ENCODE results near the gene CCK.

The CCK gene

DNA sequence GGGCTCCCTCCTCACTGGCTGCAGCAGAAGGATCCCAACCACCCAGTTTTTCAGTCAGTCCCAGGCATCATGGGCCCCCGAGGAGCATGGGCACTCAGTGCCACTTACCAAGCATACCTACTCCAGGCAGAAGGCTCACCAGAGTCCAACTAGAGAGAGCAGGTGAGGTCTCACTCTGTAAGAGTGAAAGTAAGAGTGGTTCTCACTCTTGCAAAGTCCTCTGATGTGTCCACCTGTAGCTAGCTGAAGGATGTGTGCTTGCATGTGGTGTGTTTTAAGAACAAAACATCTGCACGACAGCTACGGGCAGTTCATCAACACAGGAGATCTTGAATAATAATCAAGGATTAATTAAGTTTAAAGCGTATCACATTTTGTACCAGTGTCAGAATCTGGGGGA, 49.7 kb downstream of the CCK start:
- Histone ChIP-seq H3K36me3 (replicated peaks; ENCODE audit: insufficient read depth, low read length) (0 out of 2 replicates have a peak, but pooled peaks cover 2% of the 10 kb centered on the region), H3K27ac (ENCODE audit: low read length) (no peak overlapping the region; the same call in 1 of the 2 replicates), H3K4me3 (ENCODE audit: low read length) (no peak overlapping the region), H3K79me2 (ENCODE audit: low read length) (0 out of 2 replicates have a peak, but pooled peaks cover 4% of the 10 kb centered on the region), H3F3A (ENCODE audit: insufficient read depth, low read length) (peaks cover 35% of the 10 kb centered on the region), H3K27me3 (replicated peaks; ENCODE audit: insufficient read depth, low read length) (no peaks in the 10 kb centered on the region), H3K4me2 (ENCODE audit: low read depth, low read length) (peak overlapping the region; percentile 80; the same call in 1 of the 2 replicates), H3K4me1 (ENCODE audit: low read length) (peaks cover 49% of the 10 kb centered on the region), H4K20me1 (ENCODE audit: insufficient read depth, low read length) (no peaks in the 10 kb centered on the region), H3K9me3 (replicated peaks; ENCODE audit: insufficient read depth, low read length) (no peaks in the 10 kb centered on the region), H3K9ac (ENCODE audit: low read length) (no peak overlapping the region), H3K9me2 (replicated peaks; ENCODE audit: insufficient read depth, low read length) (no peaks in the 10 kb centered on the region), H2AFZ (ENCODE audit: low read length) (no peak overlapping the region)
- TF ChIP-seq, protein P1, sequence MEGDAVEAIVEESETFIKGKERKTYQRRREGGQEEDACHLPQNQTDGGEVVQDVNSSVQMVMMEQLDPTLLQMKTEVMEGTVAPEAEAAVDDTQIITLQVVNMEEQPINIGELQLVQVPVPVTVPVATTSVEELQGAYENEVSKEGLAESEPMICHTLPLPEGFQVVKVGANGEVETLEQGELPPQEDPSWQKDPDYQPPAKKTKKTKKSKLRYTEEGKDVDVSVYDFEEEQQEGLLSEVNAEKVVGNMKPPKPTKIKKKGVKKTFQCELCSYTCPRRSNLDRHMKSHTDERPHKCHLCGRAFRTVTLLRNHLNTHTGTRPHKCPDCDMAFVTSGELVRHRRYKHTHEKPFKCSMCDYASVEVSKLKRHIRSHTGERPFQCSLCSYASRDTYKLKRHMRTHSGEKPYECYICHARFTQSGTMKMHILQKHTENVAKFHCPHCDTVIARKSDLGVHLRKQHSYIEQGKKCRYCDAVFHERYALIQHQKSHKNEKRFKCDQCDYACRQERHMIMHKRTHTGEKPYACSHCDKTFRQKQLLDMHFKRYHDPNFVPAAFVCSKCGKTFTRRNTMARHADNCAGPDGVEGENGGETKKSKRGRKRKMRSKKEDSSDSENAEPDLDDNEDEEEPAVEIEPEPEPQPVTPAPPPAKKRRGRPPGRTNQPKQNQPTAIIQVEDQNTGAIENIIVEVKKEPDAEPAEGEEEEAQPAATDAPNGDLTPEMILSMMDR (IDR thresholded peaks at IDR 0.05; ENCODE audit: low read length): no peak
- TF ChIP-seq EZH2 (optimal IDR thresholded peaks at IDR 0.05; ENCODE audit: low read depth, low read length) (no peak), EZH2phosphoT487 (IDR thresholded peaks at IDR 0.05; ENCODE audit: low read length) (no peak)
- DNase-seq: peak; percentile 85

DNA sequence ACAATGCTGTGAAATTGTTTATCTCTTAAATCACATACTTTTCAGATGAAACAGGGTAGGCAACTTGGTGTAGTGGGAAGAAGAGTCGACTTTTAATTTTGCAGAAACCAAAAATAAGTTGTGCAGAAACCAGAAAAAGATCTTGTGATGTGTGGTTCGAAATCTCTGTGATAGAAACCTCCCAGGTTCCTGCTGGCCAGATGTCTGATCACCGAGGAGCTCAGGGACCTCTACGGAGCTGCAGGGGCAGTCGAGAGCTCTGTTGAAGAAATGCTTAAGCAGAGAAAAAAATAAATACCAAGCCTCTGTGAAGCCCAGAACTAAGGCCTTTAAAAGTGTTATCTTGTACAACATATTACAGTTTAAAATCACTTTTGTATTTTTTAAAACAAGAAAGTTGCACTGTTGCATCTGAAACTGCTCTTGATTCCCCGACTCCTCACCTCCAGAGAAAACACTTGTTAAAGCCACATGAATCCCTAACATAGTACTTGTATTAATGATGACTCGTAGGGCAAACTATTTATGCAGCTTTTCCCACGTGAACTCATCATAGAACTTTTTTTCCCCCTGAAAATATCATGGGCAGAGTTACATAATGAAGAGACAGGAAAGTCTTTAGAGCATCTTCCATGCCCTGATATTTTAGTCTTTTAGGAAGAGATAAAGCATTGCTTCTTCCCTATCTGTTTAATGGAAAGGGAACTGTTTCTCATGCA, 51.3 kb downstream of the CCK start:
- Histone ChIP-seq H3K27ac (ENCODE audit: low read length) (peak overlapping the region; percentile 88), H3K36me3 (replicated peaks; ENCODE audit: insufficient read depth, low read length) (0 out of 2 replicates have a peak, but pooled peaks cover 4% of the 10 kb centered on the region), H3K4me3 (ENCODE audit: low read length) (peak overlapping the region; percentile 35)

DNA sequence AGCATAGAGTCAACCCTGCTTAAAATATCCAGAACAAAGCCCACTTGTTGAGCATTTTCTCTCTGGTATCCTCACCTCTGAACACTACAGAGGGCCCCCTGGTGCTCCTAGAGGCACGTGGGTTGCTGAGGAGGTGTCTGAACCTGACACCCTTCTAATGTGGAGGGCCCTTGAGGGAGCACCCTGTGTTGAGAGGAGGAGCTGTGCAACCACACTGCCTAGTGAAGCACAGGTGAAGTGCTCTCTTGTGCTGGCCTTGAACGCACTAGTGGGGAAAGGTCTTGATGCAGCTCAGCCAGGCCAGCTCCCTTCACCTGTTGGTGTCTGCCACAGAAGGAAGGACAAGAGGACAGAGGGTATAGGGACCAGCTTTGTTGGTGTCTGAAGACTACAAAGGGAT, 51.9 kb downstream of the CCK start:
- H2AFZ ChIP-seq (ENCODE audit: low read length): no peak overlapping the region
- H4K20me1 ChIP-seq (ENCODE audit: insufficient read depth, low read length): no peaks in the 10 kb centered on the region
- H3F3A ChIP-seq (ENCODE audit: insufficient read depth, low read length): peaks cover 35% of the 10 kb centered on the region
- H3K36me3 ChIP-seq (replicated peaks; ENCODE audit: insufficient read depth, low read length): 0 out of 2 replicates have a peak, but pooled peaks cover 4% of the 10 kb centered on the region
- H3K9ac ChIP-seq (ENCODE audit: low read length): peak overlapping the region; percentile 41; the same call in 1 of the 2 replicates
- peak overlapping the region; percentile 88 for H3K27ac ChIP-seq (ENCODE audit: low read length)
- DNase-seq: peak; percentile 28
- 0 out of 2 replicates have a peak, but pooled peaks cover 4% of the 10 kb centered on the region for H3K79me2 ChIP-seq (ENCODE audit: low read length)
- peaks cover 49% of the 10 kb centered on the region for H3K4me1 ChIP-seq (ENCODE audit: low read length)
- no peaks in the 10 kb centered on the region for H3K27me3 ChIP-seq (replicated peaks; ENCODE audit: insufficient read depth, low read length)
- peak overlapping the region; percentile 80 for H3K4me2 ChIP-seq (ENCODE audit: low read depth, low read length)
- TF ChIP-seq, protein P1 (IDR thresholded peaks at IDR 0.05; ENCODE audit: low read length): no peak
- TF ChIP-seq EZH2phosphoT487 (IDR thresholded peaks at IDR 0.05; ENCODE audit: low read length): no peak
- TF ChIP-seq EZH2 (optimal IDR thresholded peaks at IDR 0.05; ENCODE audit: low read depth, low read length): no peak
- peak overlapping the region; percentile 35 for H3K4me3 ChIP-seq (ENCODE audit: low read length)
- no peaks in the 10 kb centered on the region for H3K9me2 ChIP-seq (replicated peaks; ENCODE audit: insufficient read depth, low read length)
- no peaks in the 10 kb centered on the region for H3K9me3 ChIP-seq (replicated peaks; ENCODE audit: insufficient read depth, low read length)

More for the DNA sequence above, 51.3 kb downstream of the CCK start:
- DNase-seq: peak; percentile 80
- H3K27me3 ChIP-seq (replicated peaks; ENCODE audit: insufficient read depth, low read length): no peaks in the 10 kb centered on the region
- peak overlapping the region; percentile 80 for H3K4me2 ChIP-seq (ENCODE audit: low read depth, low read length)
- TF ChIP-seq, protein P1 (IDR thresholded peaks at IDR 0.05; ENCODE audit: low read length): peak; percentile 45
- TF ChIP-seq EZH2 (optimal IDR thresholded peaks at IDR 0.05; ENCODE audit: low read depth, low read length): no peak
- peaks cover 35% of the 10 kb centered on the region for H3F3A ChIP-seq (ENCODE audit: insufficient read depth, low read length)
- H3K9me3 ChIP-seq (replicated peaks; ENCODE audit: insufficient read depth, low read length): no peaks in the 10 kb centered on the region
- H3K9ac ChIP-seq (ENCODE audit: low read length): peak overlapping the region; percentile 41; the same call in 1 of the 2 replicates
- peaks cover 49% of the 10 kb centered on the region for H3K4me1 ChIP-seq (ENCODE audit: low read length)
- no peak overlapping the region for H2AFZ ChIP-seq (ENCODE audit: low read length)
- no peaks in the 10 kb centered on the region for H3K9me2 ChIP-seq (replicated peaks; ENCODE audit: insufficient read depth, low read length)
- H4K20me1 ChIP-seq (ENCODE audit: insufficient read depth, low read length): no peaks in the 10 kb centered on the region
- H3K79me2 ChIP-seq (ENCODE audit: low read length): 0 out of 2 replicates have a peak, but pooled peaks cover 4% of the 10 kb centered on the region
